ENCODE data around the gene TNNI2.

TNNI2 gene

GRCh38 chr11:1847006-1847735 lies 8.4 kb downstream of the TNNI2 start:
- no peak for DNase-seq (ENCODE audit: low read depth)

- no peak for DNase-seq (ENCODE audit: low read depth)
These were observed 9.3 kb downstream of the TNNI2 start for GRCh38 chr11:1847926-1848639.

GRCh38 chr11:1848640-1849430 lies 10.1 kb downstream of the TNNI2 start:
- DNase-seq (ENCODE audit: low read depth): no peak

- DNase-seq (ENCODE audit: low read depth): no peak
These were observed 12.8 kb downstream of the TNNI2 start for GRCh38 chr11:1851468-1852180.

- no peak for DNase-seq (ENCODE audit: low read depth)
These were observed 13.6 kb downstream of the TNNI2 start for GRCh38 chr11:1852271-1852876.

GRCh38 chr11:1852877-1853276 lies 14.1 kb downstream of the TNNI2 start, which contains the start of gene LSP1:
TSS of gene LSP1 (plus strand) at chr11:1853084. CDS start at chr11:1853145, 61 bp downstream.
- peak; percentile 54 for DNase-seq (ENCODE audit: low read depth)

- DNase-seq (ENCODE audit: low read depth): no peak
These were observed 14.8 kb downstream of the TNNI2 start for GRCh38 chr11:1853376-1854131.

GRCh38 chr11:1854132-1854948 lies 15.6 kb downstream of the TNNI2 start:
- no peak for DNase-seq (ENCODE audit: low read depth)

- DNase-seq (ENCODE audit: low read depth): no peak
These were observed 16.4 kb downstream of the TNNI2 start for GRCh38 chr11:1854949-1855885.

GRCh38 chr11:1855886-1856265 lies 17.1 kb downstream of the TNNI2 start:
- DNase-seq (ENCODE audit: low read depth): no peak

GRCh38 chr11:1856306-1857005 lies 17.7 kb downstream of the TNNI2 start:
- no peak for DNase-seq (ENCODE audit: low read depth)

- DNase-seq (ENCODE audit: low read depth): no peak
These were observed 18.3 kb downstream of the TNNI2 start for GRCh38 chr11:1857064-1857463.

GRCh38 chr11:1858154-1858553 lies 19.4 kb downstream of the TNNI2 start:
- DNase-seq (ENCODE audit: low read depth): no peak

- DNase-seq (ENCODE audit: low read depth): no peak
These were observed 19.8 kb downstream of the TNNI2 start for GRCh38 chr11:1858576-1858975.

- no peak for DNase-seq (ENCODE audit: low read depth)
These were observed 20.2 kb downstream of the TNNI2 start for GRCh38 chr11:1859004-1859403.

GRCh38 chr11:1860108-1860507 lies 21.3 kb downstream of the TNNI2 start:
- DNase-seq (ENCODE audit: low read depth): no peak

GRCh38 chr11:1861435-1862411 lies 22.9 kb downstream of the TNNI2 start:
- DNase-seq (ENCODE audit: low read depth): no peak
